Astrocyte of the hippocampus (primary cell): ENCODE measurements around the gene DRAP1.
A peak's percentile ranks its signal among the peaks of the same experiment; 100 is the strongest.

Experiments used
- DNase-seq: peaks from one replicate; pipeline ENCODE4 v3.0.0; 2011; ENCODE audit warnings: low read depth, low spot score

Gene DRAP1

GRCh38 chr11:65919141-65919572 lies at the start of gene DRAP1:
DRAP1 (plus strand) TSS chr11:65919426; CDS start chr11:65919502, 76 bp downstream.
- peak; percentile 100 for DNase-seq

- no peak for DNase-seq
These were observed 49.5 kb upstream of the DRAP1 start for GRCh38 chr11:65869643-65870306.

GRCh38 chr11:65870307-65870658 lies 48.9 kb upstream of the DRAP1 start:
- DNase-seq = no peak

- no peak for DNase-seq
These were observed 48.2 kb upstream of the DRAP1 start for GRCh38 chr11:65870706-65871681.

GRCh38 chr11:65871811-65872548 lies 47.2 kb upstream of the DRAP1 start:
- DNase-seq = peak; percentile 67

GRCh38 chr11:65872586-65873317 lies 46.5 kb upstream of the DRAP1 start, which contains the start of gene EFEMP2:
EFEMP2 (minus strand) TSS chr11:65872800; CDS start chr11:65872354, 446 bp downstream.
- peak; percentile 86 for DNase-seq

- DNase-seq = peak; percentile 98
These were observed 45.7 kb upstream of the DRAP1 start for GRCh38 chr11:65873318-65874156.

GRCh38 chr11:65879617-65880016 lies 39.6 kb upstream of the DRAP1 start, which contains the start of gene CTSW:
CTSW (plus strand) TSS chr11:65879837; CDS start chr11:65879855, 18 bp downstream.
- DNase-seq = no peak

- no peak for DNase-seq
These were observed 39.2 kb upstream of the DRAP1 start for GRCh38 chr11:65880027-65880426.

GRCh38 chr11:65880844-65881421 lies 38.3 kb upstream of the DRAP1 start:
- DNase-seq = peak; percentile 18

- DNase-seq = no peak
These were observed 36.8 kb upstream of the DRAP1 start for GRCh38 chr11:65882120-65883057.

- no peak for DNase-seq
These were observed 36.0 kb upstream of the DRAP1 start for GRCh38 chr11:65883058-65883761.

- no peak for DNase-seq
These were observed 35.2 kb upstream of the DRAP1 start for GRCh38 chr11:65883786-65884715.

GRCh38 chr11:65884716-65885092 lies 34.5 kb upstream of the DRAP1 start:
- peak; percentile 89 for DNase-seq

GRCh38 chr11:65885231-65885630 lies 34.0 kb upstream of the DRAP1 start:
- no peak for DNase-seq

GRCh38 chr11:65885808-65886536 lies 33.3 kb upstream of the DRAP1 start:
- DNase-seq = no peak
